HCT116 (cell line): Measurements from ENCODE around the gene PDE1C. TPM values are rescaled to one million over a fixed set of nuclear protein-coding genes. Genes with fewer than 3 reads are reported as not detected.
A peak's percentile ranks its signal among the peaks of the same experiment; 100 is the strongest.

Experiments used
- ATAC-seq: fragments of 200-7000 bp; cut with Tn5 transposase; 2 replicates; pipeline ENCODE4 v1.9.1; 2020; ENCODE audit warnings: mild to moderate bottlenecking, moderate library complexity
- Bru-seq: library from RNA; stranded (reverse); fragments of 400-500 nt; gene quantifications from one replicate; lab custom pipeline; 2021; lab: Mats Ljungman, UMichigan
- BruChase-seq, 2 experiments: library from RNA; stranded (reverse); fragments of 400-500 nt; gene quantifications; one replicate each; lab custom pipeline; 2021; lab: Mats Ljungman, UMichigan
- BruUV-seq: library from RNA; stranded (reverse); fragments of 400-500 nt; replicated peaks from 2 replicates; lab custom pipeline; 2021; lab: Mats Ljungman, UMichigan
- CTCF ChIA-PET: fragments of 300-600 bp; sonication (Branson Sonifier 250); formaldehyde crosslinking; loops from one replicate; lab custom pipeline; 2021; ENCODE audit warnings: antibody characterized with exemption; lab: Charles Lee
- POLR2A ChIA-PET: fragments of 300-600, 350-600 bp; sonication (Branson Sonifier 250); formaldehyde crosslinking; loops from one replicate; lab custom pipeline; 2021; ENCODE audit warnings: antibody characterized with exemption; lab: Charles Lee
- RAD21 ChIA-PET, 2 experiments: fragments of 300-600 bp; sonication (Branson Sonifier 250); formaldehyde crosslinking; loops; one replicate each; lab custom pipeline; 2023; ENCODE audit warnings: low total read pairs in 2 of 2; ENCODE audit not compliant: uncharacterized antibody in 2 of 2, unreplicated experiment in 2 of 2, low non-redundant PET in 1 of 2; lab: Charles Lee
- DNase-seq: peaks from one replicate; pipeline ENCODE4 v3.0.0-alpha.2; 2010; ENCODE audit warnings: low read depth, low spot score
- H2AFZ ChIP-seq: fragments of 200-600 bp; shearing (Covaris generic), sonication (generic); 2 replicates; pipeline ENCODE4 v1.6.1; 2017; ENCODE audit warnings: low read depth, mixed run types, mixed read lengths, antibody characterized with exemption, low read length; ENCODE audit not compliant: poor library complexity, severe bottlenecking
- H3K27ac ChIP-seq: 2 replicates; pipeline ENCODE4 v1.5.1; 2012; ENCODE audit warnings: low read depth, low read length
- H3K27me3 ChIP-seq: fragments of 200-600 bp; sonication (generic); 2 replicates; pipeline ENCODE4 v1.6.1; 2016; ENCODE audit warnings: mixed run types, low read length, mixed read lengths; ENCODE audit not compliant: insufficient read depth
- H3K36me3 ChIP-seq, 2 experiments: fragments of 200-500 bp in 1 of 2; fragments of 200-600 bp in 1 of 2; sonication (Bioruptor generic) in 1 of 2; sonication (generic) in 1 of 2; 2 replicates each; pipeline versions ENCODE4 v1.5.1 to v1.6.1; 2014 to 2016; ENCODE audit warnings: low read length in 2 of 2, inconsistent platforms in 1 of 2, mixed read lengths in 1 of 2, mixed run types in 1 of 2; ENCODE audit not compliant: insufficient read depth in 2 of 2, control insufficient read depth in 1 of 2
- H3K4me1 ChIP-seq, 2 experiments: fragments of 200-600 bp in 1 of 2; sonication (generic) in 1 of 2; 2 replicates each; pipeline versions ENCODE4 v1.5.1 to v1.6.1; 2012 to 2017; ENCODE audit warnings: low read length in 2 of 2, inconsistent platforms in 1 of 2, mild to moderate bottlenecking in 1 of 2, mixed read lengths in 1 of 2, mixed run types in 1 of 2, moderate library complexity in 1 of 2; ENCODE audit not compliant: insufficient read depth in 2 of 2, control insufficient read depth in 1 of 2
- H3K4me2 ChIP-seq: fragments of 200-600 bp; sonication (generic); 2 replicates; pipeline ENCODE4 v1.6.1; 2017; ENCODE audit warnings: mixed run types, low read length, mixed read lengths
- H3K4me3 ChIP-seq, 2 experiments: fragments of 200-600 bp in 1 of 2; sonication (generic) in 1 of 2; replicated peaks in 1 of 2; 2 replicates each; pipeline ENCODE4 v1.5.1; 2011 to 2016; ENCODE audit warnings: low read length in 2 of 2, control low read depth in 1 of 2, low read depth in 1 of 2, mild to moderate bottlenecking in 1 of 2, mixed read lengths in 1 of 2, mixed run types in 1 of 2
- H3K79me2 ChIP-seq: fragments of 200-600 bp; sonication (generic); 2 replicates; pipeline ENCODE4 v1.6.1; 2017; ENCODE audit warnings: mild to moderate bottlenecking, mixed run types, low read length, moderate library complexity, mixed read lengths; ENCODE audit not compliant: insufficient read depth
- H3K9ac ChIP-seq: fragments of 200-600 bp; sonication (generic); 2 replicates; pipeline ENCODE4 v1.6.1; 2016; ENCODE audit warnings: low read length, mixed read lengths
- H3K9me2 ChIP-seq: fragments of 200-600 bp; sonication (generic), shearing (Covaris generic); 2 replicates; pipeline ENCODE4 v1.6.1; 2017; ENCODE audit warnings: mixed run types, mild to moderate bottlenecking, moderate library complexity; ENCODE audit not compliant: insufficient read depth
- H3K9me3 ChIP-seq, 2 experiments: fragments of 200-500 bp in 1 of 2; fragments of 200-600 bp in 1 of 2; sonication (Bioruptor generic) in 1 of 2; sonication (generic) in 1 of 2; 2 replicates each; pipeline ENCODE4 v1.6.1; 2014 to 2017; ENCODE audit warnings: low read length in 2 of 2, mixed read lengths in 2 of 2, inconsistent platforms in 1 of 2, low read depth in 1 of 2, mild to moderate bottlenecking in 1 of 2, mixed run types in 1 of 2, moderate library complexity in 1 of 2; ENCODE audit not compliant: control insufficient read depth in 1 of 2, insufficient read depth in 1 of 2
- H4K20me1 ChIP-seq: fragments of 200-600 bp; sonication (generic), shearing (Covaris generic); 2 replicates; pipeline ENCODE4 v1.6.1; 2017; ENCODE audit warnings: mixed run types, mild to moderate bottlenecking, moderate library complexity; ENCODE audit not compliant: insufficient read depth
- ATF3 ChIP-seq: IDR thresholded peaks from 2 replicates; pipeline ENCODE4 v1.6.1; 2012
- CEBPB ChIP-seq: IDR thresholded peaks from 2 replicates; pipeline ENCODE4 v1.6.1; 2012; ENCODE audit warnings: low read depth
- CTCF ChIP-seq, 3 experiments: fragments of 200-600 bp in 1 of 3; sonication (generic) in 1 of 3; IDR thresholded peaks in 2 of 3; conservative IDR thresholded peaks in 1 of 3; 2 replicates each; pipeline ENCODE4 v1.5.1; 2012 to 2017; ENCODE audit warnings: low read depth in 2 of 3, low read length in 2 of 3, antibody characterized with exemption in 1 of 3, borderline replicate concordance in 1 of 3, control low read depth in 1 of 3, mild to moderate bottlenecking in 1 of 3, mixed read lengths in 1 of 3, mixed run types in 1 of 3, moderate library complexity in 1 of 3; ENCODE audit not compliant: insufficient read depth in 1 of 3
- ELF1 ChIP-seq: IDR thresholded peaks from 2 replicates; pipeline ENCODE4 v1.6.1; 2012; ENCODE audit warnings: low read depth, borderline replicate concordance
- POLR2AphosphoS5 ChIP-seq: IDR thresholded peaks from 2 replicates; pipeline ENCODE4 v1.6.1; 2011; ENCODE audit warnings: mild to moderate bottlenecking, low read depth, low read length, moderate library complexity
- REST ChIP-seq: IDR thresholded peaks from 2 replicates; pipeline ENCODE4 v1.6.1; 2012; ENCODE audit warnings: low read depth
- intact Hi-C: fragments of 100-400 bp; cut with micrococcal nuclease; formaldehyde crosslinking; loops from 2 replicates; pipeline ENCODE4 v1.10.0; 2022
- long read RNA-seq: library from polyadenylated mRNA; unstranded; transcript quantifications from one replicate; pipeline ENCODE4 v2.0.0, GENCODE V29; 2021; ENCODE audit not compliant: unreplicated experiment
- polyA plus RNA-seq: library from polyadenylated mRNA; unstranded; fragments of >200 nt; gene quantifications from 2 replicates; pipeline ENCODE4 v1.2.1, GENCODE V29; 2012; ENCODE audit warnings: missing spikeins
- total RNA-seq: library from RNA; stranded (reverse); gene quantifications from one replicate; pipeline ENCODE4 v1.2.1, GENCODE V29; 2021; ENCODE audit not compliant: unreplicated experiment

The PDE1C gene
- total RNA-seq (0.17 TPM), Bru-seq, nascent RNA (percentile 15 among the genes with signal in this experiment), BruChase-seq, experiment 1, labeled RNA remaining after a 6-hour chase (percentile 17 among the genes with signal in this experiment), BruChase-seq, experiment 2, labeled RNA remaining after a 2-hour chase (percentile 23 among the genes with signal in this experiment)
- polyA plus RNA-seq = not detected in 2 replicates
- long read RNA-seq, partial matches to known transcripts = 1 of 1 reads
- long read RNA-seq, other reads (novel, unspliced or antisense) = 0 of 1 reads

GRCh38 chr7:32070406-32071360 is at the start of gene PDE1C:
PDE1C (minus strand) TSS chr7:32070407.
- no peak for TF ChIP-seq CTCF (IDR thresholded peaks at IDR 0.05 in 2 of 3, conservative IDR thresholded peaks at IDR 0.05 in 1 of 3; ENCODE audit: borderline replicate concordance in 1 of 3, insufficient read depth in 1 of 3, low read depth in 2 of 3, low read length in 2 of 3)
- no peaks in the 10 kb centered on the region for H3K4me1 ChIP-seq
- H4K20me1 ChIP-seq = no peaks in the 10 kb centered on the region
- DNase-seq = no peak
- no peak within 1 kb of the TSS for H2AFZ ChIP-seq
- H3K9ac ChIP-seq = no peak within 1 kb of the TSS
- intact Hi-C loops = no loop called here
- no peak within 1 kb of the TSS for H3K4me2 ChIP-seq
- RAD21 ChIA-PET = no interaction called here
- no peaks in the 10 kb centered on the region for H3K9me2 ChIP-seq
- ATAC-seq = no peak
- peaks cover 6% of the 10 kb centered on the region; the same call in 1 of the 2 replicates for H3K27me3 ChIP-seq
- no peaks in the 10 kb centered on the region for H3K79me2 ChIP-seq
- no peaks in the 10 kb centered on the region for H3K36me3 ChIP-seq
- H3K4me3 ChIP-seq = no peak within 1 kb of the TSS
- CTCF ChIA-PET = no interaction called here
- BruUV-seq = no TSS peak
- no peak within 1 kb of the TSS for H3K27ac ChIP-seq
- POLR2A ChIA-PET = no interaction called here
- no peaks in the 10 kb centered on the region for H3K9me3 ChIP-seq

GRCh38 chr7:32119790-32120196 is 49.6 kb upstream of the PDE1C start:
- Histone ChIP-seq H3K79me2 (no peaks in the 10 kb centered on the region), H3K4me2 (no peak overlapping the region), H3K9ac (no peak overlapping the region), H2AFZ (no peak overlapping the region), H3K4me1 (no peaks in the 10 kb centered on the region), H3K9me2 (no peaks in the 10 kb centered on the region), H3K36me3 (no peaks in the 10 kb centered on the region), H4K20me1 (no peaks in the 10 kb centered on the region), H3K4me3 (no peak overlapping the region), H3K9me3 (no peaks in the 10 kb centered on the region), H3K27ac (no peak overlapping the region), H3K27me3 (no peaks in the 10 kb centered on the region)
- intact Hi-C loops = no loop called here
- ChIA-PET POLR2A (no interaction called here), CTCF (no interaction called here), RAD21 (no interaction called here)
- ATAC-seq (no peak), DNase-seq (no peak)
- no peak for TF ChIP-seq CEBPB
- no peak for TF ChIP-seq ATF3
- TF ChIP-seq ELF1 = no peak
- no peak for TF ChIP-seq REST
- TF ChIP-seq POLR2AphosphoS5 = no peak
- BruUV-seq = no TSS peak
